Brain microvascular endothelial cell (primary cell): ENCODE data around the gene POMGNT2.

Experiments
- DNase-seq: peaks from one replicate; pipeline ENCODE4 v3.0.0-alpha.2; 2020
- H3K27ac ChIP-seq: fragments of 250-450 bp; sonication (Bioruptor Pico); 2 replicates; pipeline ENCODE4 v1.5.1; 2020; ENCODE audit warnings: mild to moderate bottlenecking, moderate library complexity
- H3K27me3 ChIP-seq: fragments of 250-450 bp; sonication (Bioruptor Pico); replicated peaks from 2 replicates; pipeline ENCODE4 v1.5.1; 2020; ENCODE audit warnings: mild to moderate bottlenecking
- H3K36me3 ChIP-seq: fragments of 250-450 bp; sonication (Bioruptor Pico); replicated peaks from 2 replicates; pipeline ENCODE4 v1.5.1; 2020; ENCODE audit warnings: mild to moderate bottlenecking
- H3K4me3 ChIP-seq: 2 replicates; pipeline ENCODE4 v1.5.1; 2011; ENCODE audit warnings: low read depth, mild to moderate bottlenecking, control low read depth, low read length, moderate library complexity
- CTCF ChIP-seq: IDR thresholded peaks from 2 replicates; pipeline ENCODE4 v1.5.1; 2011; ENCODE audit warnings: low read depth, mild to moderate bottlenecking, moderate library complexity, low read length, control low read depth, inconsistent platforms; ENCODE audit errors: missing control alignments
- in situ Hi-C: cut with HindIII; loops from 2 replicates; pipeline ENCODE4 v1.10.0; 2017; ENCODE audit warnings: low sequenced_read_pairs, low pct_ligation_motif_present

The POMGNT2 gene

GRCh38 chr3:43036621-43037423, 69.1 kb downstream of the POMGNT2 start:
- Histone ChIP-seq H3K4me3 (no peak overlapping the region), H3K27me3 (no peaks in the 10 kb centered on the region), H3K27ac (no peak overlapping the region), H3K36me3 (no peaks in the 10 kb centered on the region)
- TF ChIP-seq CTCF = no peak
- in situ Hi-C loops = no loop called here
- DNase-seq = no peak

- no peak for DNase-seq
- no peak overlapping the region for H3K4me3 ChIP-seq
- H3K27ac ChIP-seq = no peak overlapping the region
- TF ChIP-seq CTCF = no peak
- in situ Hi-C loops = no loop called here
- H3K36me3 ChIP-seq = no peaks in the 10 kb centered on the region
- no peaks in the 10 kb centered on the region for H3K27me3 ChIP-seq
Observed at GRCh38 chr3:43035801-43036365, 70.0 kb downstream of the POMGNT2 start.

GRCh38 chr3:43034911-43035310, 71.0 kb downstream of the POMGNT2 start:
- no peaks in the 10 kb centered on the region for H3K36me3 ChIP-seq
- H3K27me3 ChIP-seq = no peaks in the 10 kb centered on the region
- DNase-seq = no peak
- H3K27ac ChIP-seq = no peak overlapping the region
- H3K4me3 ChIP-seq = no peak overlapping the region
- no peak for TF ChIP-seq CTCF
- in situ Hi-C loops = no loop called here

- Histone ChIP-seq H3K36me3 (no peaks in the 10 kb centered on the region), H3K27me3 (no peaks in the 10 kb centered on the region), H3K27ac (no peak overlapping the region), H3K4me3 (no peak overlapping the region)
- no peak for TF ChIP-seq CTCF
- in situ Hi-C loops = no loop called here
- no peak for DNase-seq
Observed at GRCh38 chr3:43034200-43034599, 71.7 kb downstream of the POMGNT2 start.

GRCh38 chr3:43032646-43033628, 72.9 kb downstream of the POMGNT2 start:
- Histone ChIP-seq H3K36me3 (no peaks in the 10 kb centered on the region), H3K4me3 (no peak overlapping the region), H3K27me3 (no peaks in the 10 kb centered on the region), H3K27ac (no peak overlapping the region)
- in situ Hi-C loops = no loop called here
- no peak for DNase-seq
- no peak for TF ChIP-seq CTCF
